C4-2B (cell line): ENCODE data around the gene AFF1.

Experiments used
- H3K27ac ChIP-seq: fragments of 450-650 bp; 2 replicates; pipeline ENCODE4 v1.5.1; 2017
- CTCF ChIP-seq: fragments of 450-650 bp; conservative IDR thresholded peaks from 2 replicates; pipeline ENCODE4 v1.5.1; 2017; ENCODE audit warnings: mild to moderate bottlenecking
- ZFX ChIP-seq: fragments of 450-650 bp; IDR thresholded peaks from 2 replicates; pipeline ENCODE4 v1.6.1; 2017

Gene AFF1

GRCh38 chr4:87118421-87118820 is 183.6 kb downstream of the AFF1 start:
- TF ChIP-seq ZFX: no peak
- no peak for TF ChIP-seq CTCF
- H3K27ac ChIP-seq: no peak overlapping the region

GRCh38 chr4:87118826-87119225 is 184.0 kb downstream of the AFF1 start:
- no peak overlapping the region for H3K27ac ChIP-seq
- TF ChIP-seq CTCF: no peak
- no peak for TF ChIP-seq ZFX

DNA sequence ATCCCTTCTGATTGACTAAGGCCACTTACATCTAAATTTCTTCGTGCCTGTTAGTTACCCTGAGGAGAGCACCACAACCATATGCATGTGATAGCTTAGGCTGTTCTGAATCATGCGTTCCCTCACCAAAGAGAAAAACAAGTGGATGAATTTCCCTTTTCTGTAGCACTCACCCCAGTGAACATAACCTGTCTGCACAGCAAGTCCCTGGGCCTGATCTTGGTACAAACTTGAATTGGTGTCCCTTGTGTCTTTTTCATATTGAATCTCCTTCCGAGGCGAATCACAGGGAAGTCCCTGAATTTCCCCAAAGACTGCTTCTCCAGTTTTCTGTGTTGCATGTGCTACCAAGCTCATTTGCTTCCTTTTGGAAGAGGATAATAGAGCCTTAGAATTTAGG is 185.2 kb downstream of the AFF1 start:
- no peak overlapping the region for H3K27ac ChIP-seq
- TF ChIP-seq CTCF (no peak), ZFX (no peak)

GRCh38 chr4:87120411-87121162 is 185.8 kb downstream of the AFF1 start:
- H3K27ac ChIP-seq: no peak overlapping the region
- TF ChIP-seq CTCF: no peak
- TF ChIP-seq ZFX: no peak

- TF ChIP-seq ZFX (no peak), CTCF (no peak)
- no peak overlapping the region for H3K27ac ChIP-seq
Measured at GRCh38 chr4:87121341-87122065, 186.7 kb downstream of the AFF1 start.

DNA sequence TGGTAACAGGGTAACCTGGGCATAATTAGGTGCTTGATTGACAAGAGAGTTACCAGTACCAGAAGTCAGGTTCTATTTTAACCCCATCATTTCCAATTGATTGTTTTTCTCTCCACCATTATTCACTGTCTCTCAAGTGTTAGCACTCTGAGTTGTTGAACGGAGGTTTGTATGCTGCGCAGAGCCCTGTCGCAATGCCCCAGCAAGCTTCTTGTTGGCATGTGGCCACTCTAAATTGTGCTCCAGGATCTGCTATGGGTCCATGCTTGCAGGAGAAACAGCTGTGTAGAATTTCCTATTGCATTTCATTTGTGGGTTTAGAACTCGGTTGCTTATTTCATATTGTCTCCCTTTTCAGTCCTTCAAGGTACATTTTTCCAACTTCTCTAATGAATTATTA is 187.4 kb downstream of the AFF1 start:
- TF ChIP-seq ZFX (no peak), CTCF (no peak)
- no peak overlapping the region for H3K27ac ChIP-seq

- TF ChIP-seq ZFX (no peak), CTCF (no peak)
- H3K27ac ChIP-seq: no peak overlapping the region
Measured at GRCh38 chr4:87126056-87126455, 191.2 kb downstream of the AFF1 start.
